ENCODE measurements around the gene SPIRE2. TPM values are rescaled to one million over a fixed set of nuclear protein-coding genes. Genes with fewer than 3 reads are reported as not detected.

Gene SPIRE2
- total RNA-seq, 1 donor from 2014 or later: 8.7 TPM

DNA sequence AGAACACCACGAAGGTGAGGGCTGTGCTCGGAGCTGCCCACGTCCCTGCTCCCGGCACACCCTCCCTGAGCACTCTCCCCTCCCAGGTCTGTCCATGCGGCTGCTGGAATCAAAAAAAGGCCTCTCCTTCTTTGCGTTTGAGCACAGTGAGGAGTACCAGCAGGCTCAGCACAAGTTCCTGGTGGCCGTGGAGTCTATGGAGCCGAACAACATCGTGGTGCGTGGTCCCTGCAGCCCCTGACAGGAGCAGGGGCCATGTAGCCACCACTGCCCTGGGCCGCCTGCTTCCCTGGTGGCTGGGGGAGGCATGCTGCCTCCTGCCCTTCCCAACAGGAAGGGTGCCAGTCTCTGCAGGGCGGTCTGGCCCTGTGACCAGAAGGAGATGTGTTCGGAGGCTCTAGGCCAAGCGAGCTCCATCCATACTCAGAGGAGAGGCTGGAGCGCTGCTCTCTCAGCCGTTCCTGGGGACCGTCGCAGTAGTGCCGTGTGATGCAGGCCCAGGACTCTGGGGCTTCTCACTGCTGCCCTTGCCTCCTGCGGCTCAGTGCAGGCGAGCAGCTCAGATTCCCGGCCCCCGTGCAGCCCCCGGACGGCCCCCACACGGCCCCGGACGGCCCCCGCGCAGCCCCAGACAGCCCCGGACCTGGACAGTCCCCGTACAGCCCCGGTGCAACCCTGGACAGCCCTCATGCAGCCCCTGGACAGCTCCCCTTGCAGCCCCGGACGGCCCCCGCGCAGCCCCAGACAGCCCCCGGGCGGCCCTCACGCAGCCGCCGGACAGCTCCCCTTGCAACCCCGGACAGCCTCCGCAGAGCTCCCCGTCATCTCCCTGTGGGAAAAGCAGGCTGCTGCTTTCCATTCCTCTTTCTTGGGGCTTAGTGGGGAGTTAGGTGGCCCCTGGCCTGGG, 65.6 kb downstream of the SPIRE2 start:
- ATAC-seq: peak; percentile 24
- no peak for DNase-seq (ENCODE audit: low spot score)

DNA sequence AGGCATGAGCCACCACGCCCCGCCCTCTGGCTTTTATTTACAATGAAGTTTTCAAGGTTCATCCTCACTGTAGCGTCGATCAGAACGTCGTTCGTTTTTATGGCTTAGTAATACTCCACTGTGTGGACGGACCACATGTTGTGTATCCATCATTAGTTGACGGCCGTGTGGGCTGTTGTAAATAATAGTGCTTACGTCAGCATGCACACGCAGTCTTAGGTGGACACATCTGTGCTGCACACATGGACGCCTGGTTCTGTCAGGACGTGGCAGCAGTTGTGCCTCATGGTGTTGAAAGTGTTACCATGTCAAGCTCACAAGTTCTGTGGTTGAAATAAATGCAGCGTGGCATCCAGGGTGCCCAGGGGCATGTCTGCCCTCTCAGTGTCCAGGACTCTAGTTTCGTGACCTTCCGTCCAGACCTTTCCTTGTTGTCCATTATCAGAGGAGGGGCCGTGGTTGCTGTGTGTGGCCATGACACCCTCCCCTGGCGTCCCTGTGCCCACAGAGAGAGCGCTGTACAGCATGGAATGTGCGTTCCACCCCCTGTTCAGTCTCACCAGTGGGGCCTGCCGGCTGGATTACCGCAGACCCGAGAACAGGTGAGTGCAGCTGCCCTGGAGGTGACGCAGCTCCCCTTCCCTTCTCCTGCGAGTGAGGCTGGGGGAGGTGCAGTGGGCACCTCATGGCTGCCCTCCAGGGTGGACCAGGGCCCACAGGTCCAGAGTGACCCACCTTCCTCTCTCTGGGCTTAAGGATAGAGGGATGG, 67.4 kb downstream of the SPIRE2 start:
- DNase-seq (ENCODE audit: low spot score): no peak
- ATAC-seq: no peak

DNA sequence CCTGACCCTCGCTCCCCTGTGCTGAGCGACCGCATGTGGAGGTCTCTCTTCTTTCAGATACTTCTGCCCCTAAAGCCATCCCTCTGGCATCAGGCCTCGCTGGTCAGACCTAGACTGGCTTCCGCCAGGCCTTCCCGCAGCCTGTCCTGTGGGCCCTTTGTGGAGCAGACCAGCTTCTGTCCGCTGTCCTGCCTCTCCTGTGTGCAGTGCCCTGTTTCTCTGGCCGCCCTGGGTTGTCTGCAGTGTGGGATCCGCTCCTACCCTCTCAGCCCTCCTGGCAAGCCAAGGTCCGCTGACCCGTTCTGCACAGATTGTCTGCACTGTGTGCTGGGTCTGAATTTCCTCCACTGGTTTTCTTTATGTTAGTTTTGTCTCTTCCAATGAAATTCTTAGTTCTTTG, 68.9 kb downstream of the SPIRE2 start:
- DNase-seq (ENCODE audit: low spot score): no peak
- ATAC-seq: no peak

DNA sequence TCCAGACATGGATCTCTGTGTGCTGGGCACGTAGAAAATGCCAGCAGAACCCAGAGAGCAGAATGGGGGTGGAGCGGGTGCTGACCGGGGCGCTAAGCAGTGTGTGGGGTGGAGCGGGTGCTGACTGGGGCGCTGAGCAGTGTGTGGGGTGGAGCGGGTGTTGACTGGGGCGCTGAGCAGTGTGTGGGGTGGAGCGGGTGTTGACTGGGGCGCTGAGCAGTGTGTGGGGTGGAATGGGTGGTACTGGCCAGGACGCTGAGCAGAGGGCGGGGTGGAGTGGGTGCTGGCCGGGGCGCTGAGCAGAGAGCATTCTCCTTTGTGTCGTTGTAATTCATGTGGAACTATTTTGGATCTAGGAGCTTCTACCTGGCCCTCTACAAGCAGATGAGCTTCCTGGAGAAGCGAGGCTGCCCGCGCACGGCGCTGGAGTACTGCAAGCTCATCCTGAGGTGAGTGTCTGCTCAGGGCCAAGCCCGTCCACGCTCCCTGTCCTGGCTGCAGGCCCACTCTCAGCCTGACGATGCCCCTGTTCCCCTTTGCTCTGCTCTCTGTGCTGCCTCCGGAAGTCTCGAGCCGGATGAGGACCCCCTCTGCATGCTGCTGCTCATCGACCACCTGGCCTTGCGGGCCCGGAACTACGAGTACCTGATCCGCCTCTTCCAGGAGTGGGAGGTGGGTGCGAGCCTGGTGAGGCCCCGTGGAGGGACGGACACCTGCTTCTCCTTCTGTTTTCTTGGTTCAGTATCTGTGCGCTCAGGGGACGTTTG, 70.1 kb downstream of the SPIRE2 start:
- ATAC-seq (no peak), DNase-seq (ENCODE audit: low spot score) (no peak)

DNA sequence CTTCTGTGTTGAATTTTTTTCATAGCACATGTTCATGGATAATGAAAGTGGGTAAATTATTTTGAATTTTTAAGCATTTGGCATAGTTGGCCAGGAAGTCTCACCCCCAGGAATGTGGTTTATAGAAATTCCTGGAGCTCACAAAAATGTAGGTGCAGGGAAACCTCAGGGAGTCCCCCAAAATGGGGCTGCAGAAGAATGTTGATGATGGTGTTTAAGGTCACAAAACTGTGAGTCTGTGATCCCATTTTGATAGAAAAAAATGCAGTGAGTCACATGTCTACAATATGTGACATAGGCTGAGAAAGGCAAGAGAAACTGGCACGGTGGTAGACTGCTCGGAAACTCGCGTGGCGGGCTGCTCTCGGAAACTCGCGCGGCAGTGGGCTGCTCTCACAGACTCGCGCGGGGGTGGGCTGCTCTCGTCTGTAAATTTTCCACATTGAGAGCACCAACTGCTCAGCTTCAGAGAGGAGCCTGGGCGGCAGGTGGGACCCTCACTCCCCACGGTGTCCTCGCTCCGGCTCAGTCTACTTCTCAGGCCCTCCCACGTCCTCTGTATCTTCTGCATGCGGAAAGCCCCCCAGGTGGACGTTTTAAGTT, 71.7 kb downstream of the SPIRE2 start:
- DNase-seq (ENCODE audit: low spot score): no peak

DNA sequence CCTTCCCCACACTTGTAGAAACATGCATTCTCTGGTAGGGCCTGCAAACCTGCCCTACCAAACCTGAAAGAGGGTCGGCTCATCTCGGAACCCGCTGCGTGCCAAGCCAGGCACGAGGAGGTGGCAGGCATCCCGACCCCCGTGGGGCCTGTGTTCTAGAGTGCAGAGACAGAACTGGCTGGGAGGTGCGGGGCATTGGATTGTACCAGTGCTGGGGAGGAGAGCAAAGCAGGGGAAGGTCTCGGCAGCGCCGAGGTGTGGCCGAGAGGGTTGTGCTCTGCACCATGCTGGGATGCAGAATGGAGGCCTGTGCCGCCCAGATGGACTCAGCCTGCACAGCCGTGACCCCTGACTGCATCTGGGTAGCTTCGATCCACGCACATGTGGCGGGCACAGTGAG, 72.6 kb downstream of the SPIRE2 start:
- DNase-seq (ENCODE audit: low spot score): no peak
- ATAC-seq: no peak

More for the DNA sequence above, 71.7 kb downstream of the SPIRE2 start:
- ATAC-seq: no peak

DNA sequence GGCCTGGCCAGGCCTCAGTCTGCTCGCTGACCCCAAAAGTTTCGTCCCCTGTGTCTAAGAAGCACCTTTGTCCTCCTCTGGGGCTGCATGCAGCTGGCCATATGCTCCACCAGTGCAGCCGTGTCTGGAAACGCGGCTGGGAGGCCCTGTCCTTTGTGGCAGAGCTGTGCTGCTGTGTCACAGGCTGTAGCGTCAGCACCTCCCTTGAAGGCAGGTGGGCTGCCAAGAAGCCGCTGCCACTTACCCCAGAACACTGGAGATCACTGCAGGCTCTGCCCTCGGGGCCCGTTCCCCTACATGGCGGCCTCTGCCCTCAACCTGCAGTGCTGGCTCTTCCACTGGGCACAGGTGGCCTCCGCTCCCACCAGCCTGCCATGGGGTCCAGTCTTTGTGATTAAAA, 74.7 kb downstream of the SPIRE2 start:
- ATAC-seq (peak; percentile 32), DNase-seq (ENCODE audit: low spot score) (no peak)

DNA sequence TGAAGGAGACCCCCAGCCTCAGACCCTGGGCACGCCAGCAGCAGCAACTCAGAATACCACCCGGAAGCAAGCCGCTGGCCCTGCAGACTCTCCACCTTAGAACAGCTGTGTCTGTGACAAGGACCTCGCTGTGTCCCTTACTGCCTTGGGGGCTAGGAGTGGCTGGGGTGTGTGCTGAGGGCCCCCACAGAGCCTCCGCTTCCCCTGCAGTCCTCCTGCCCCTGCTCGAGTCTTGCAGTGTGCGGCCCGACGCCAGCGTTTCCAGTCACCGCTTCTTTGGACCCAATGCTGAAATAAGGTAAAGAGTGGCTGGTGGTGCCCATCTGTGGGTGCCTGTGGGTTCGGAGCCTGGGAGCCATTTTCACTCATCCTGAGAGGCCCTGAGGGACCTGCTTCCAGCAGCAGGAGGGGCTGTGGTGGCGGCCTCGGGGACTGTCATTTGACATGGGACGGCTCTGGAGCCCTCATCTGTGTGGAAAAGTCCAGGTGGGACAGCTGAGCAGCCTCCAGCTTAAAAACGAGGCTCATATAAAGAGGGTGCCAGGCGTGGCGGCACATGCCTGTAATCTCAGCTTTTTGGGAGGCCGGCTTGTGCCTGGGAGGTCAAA, 75.7 kb downstream of the SPIRE2 start:
- DNase-seq (ENCODE audit: low spot score) (no peak), ATAC-seq (peak; percentile 8)

DNA sequence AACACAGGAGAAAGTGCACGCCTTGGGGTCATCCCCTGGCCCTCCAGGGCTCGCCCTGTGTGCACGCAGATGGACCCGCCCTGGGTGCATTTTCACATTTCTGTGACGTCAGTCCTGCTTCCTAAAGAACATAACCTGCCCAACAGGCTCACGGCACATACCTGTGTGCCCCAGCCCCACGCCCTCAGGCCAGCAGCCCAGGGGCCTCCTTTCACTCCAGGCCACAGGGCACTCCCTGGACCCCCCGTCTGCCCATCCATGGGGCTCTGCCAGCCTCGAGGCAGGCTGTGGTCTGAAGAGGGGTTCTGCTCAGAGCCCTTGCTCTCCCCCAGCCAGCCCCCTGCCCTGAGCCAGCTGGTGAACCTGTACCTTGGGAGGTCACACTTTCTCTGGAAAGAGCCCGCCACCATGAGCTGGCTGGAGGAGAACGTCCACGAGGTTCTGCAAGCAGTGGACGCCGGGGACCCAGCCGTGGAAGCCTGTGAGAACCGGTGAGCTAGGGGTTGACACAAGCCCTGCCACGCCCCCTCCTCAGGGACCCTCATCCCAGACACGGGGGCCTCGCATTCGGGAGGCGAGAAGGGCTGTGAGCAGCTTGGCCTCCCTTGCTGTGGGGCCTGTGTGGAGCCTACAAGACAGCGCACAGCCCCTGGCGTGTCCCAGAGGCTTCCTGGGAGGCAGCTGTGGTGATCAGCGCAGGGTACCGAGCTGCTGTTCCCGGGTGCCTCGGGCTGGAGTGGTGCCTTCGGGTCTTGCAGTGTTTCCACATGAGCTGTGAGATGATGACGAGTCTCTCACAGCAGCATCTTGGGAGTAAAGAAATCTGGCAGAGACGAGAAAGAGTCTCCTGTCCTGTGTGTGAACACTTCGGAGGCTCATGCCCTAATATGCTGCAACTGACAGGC, 76.6 kb downstream of the SPIRE2 start:
- DNase-seq (ENCODE audit: low spot score): no peak
- peak; percentile 8 for ATAC-seq

DNA sequence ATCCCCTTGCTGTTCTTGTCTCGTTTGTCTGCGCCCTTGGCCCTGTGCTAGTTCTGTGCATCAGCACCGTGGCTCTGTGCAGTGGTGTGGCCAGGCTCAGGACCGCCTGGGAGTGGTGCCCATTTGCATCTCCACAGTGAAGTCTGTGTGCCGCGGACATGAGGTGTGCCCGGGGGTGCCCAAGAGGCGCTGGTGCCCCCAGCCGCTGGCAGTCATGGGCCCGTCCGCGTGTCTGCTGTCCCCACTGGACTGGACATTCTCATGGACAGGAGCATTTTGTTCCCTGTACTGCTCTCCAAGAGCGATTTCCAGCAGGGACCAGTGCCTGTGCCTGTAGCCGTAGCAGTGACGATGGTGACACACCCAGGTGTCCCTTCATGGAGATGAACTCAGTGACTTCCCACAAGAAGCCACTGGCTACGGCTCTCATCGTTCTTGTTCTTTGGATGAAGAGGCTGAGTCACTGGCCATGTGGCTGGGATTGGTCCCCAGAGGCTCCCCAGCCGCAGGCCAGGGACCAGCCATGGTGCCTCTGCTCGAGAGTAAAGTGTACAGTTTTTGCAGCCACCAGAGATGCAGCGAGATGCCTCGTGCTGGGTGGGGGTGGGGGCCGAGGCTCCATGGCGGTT, 77.3 kb downstream of the SPIRE2 start:
- ATAC-seq: no peak
- DNase-seq (ENCODE audit: low spot score): no peak

DNA sequence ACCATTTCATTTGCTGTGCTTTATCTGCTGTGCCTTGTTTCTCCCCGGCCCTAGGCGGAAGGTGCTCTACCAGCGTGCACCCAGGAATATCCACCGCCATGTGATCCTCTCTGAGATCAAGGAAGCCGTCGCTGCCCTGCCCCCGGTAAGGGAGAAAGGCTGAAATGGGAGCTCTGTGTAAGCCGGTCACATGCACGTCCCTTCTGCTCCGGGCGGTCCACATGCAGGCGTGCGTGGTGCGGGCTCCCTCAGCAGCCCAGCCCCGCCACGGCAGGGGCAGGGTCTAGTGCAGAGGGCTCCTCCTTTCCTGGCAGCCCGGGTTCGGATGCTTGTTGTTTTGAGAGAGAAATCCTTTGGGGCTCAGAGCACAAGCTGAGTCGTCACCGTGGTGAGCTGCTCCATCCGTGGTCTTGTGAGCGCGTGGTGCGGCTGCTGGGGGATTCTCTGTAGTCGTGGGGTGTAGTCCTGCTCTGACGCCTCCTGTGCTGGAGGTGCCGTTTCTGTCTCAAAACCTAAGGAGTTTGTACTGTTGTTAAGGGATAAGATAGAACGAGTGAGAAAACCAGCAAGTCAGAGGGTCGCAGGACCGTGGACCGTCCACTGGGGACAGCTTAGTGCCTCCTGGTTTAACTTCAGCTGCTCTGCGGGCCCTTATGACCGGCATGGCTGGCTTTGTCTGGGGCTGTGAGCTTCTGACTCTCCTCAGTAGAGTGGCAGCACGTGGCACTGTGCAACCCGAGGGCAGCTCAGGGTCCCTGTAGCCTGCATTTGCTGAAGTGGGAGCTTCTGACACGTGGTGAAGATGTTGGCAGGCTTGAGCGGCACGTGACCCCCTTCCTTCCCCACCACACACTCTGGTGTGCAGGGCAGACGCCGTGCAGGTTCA, 78.1 kb downstream of the SPIRE2 start:
- ATAC-seq (no peak), DNase-seq (ENCODE audit: low spot score) (no peak)

DNA sequence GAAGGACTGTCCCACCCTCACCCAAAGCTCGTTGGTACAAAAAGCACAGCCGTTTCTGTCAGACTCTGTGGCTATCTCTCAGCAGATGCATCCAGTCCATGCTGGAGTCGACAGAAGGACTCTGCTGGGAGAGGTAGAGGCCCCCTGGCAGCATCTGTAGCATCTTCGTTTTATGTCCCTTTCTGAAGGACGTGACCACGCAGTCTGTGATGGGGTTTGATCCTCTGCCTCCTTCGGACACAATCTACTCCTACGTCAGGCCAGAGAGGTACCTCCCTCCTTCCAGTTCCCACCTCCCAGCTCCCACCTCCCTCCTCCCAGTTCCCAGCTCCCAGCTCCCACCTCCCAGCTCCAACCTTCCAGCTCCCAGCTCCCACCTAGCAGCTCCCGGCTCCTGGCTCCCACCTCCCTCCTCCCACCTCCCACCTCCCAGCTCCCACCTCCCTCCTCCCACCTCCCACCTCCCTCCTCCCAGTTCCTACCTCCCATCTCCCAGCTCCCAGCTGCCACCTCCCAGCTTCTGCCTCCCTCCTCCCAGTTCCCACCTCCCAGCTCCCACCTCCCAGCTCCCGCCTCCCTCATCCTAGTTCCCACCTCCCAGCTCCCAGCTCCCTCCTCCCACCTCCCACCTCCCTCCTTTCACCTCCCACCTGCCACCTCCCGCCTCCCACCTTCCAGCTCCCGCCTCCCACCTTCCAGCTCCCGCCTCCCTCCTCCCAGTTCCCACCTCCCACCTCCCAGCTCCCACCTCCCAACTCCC, 79.0 kb downstream of the SPIRE2 start:
- DNase-seq (ENCODE audit: low spot score): no peak

DNA sequence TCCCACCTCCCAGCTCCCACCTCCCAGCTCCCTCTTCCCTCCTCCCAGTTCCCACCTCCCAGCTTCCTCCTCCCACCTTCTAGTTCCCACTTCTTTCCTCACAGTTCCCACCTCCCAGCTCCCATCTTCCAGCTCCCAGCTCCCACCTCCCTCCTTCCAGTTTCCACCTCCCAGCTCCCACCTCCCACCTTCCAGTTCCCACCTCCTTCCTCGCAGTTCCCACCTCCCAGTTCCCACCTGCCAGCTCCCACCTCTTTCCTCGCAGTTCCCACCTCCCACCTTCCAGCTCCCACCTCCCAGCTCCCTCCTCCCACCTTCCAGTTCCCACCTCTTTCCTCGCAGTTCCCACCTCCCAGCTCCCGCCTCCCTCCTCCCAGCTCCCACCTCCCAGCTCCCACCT, 80.0 kb downstream of the SPIRE2 start:
- DNase-seq (ENCODE audit: low spot score): no peak
- no peak for ATAC-seq

More for the DNA sequence above, 79.0 kb downstream of the SPIRE2 start:
- no peak for ATAC-seq

DNA sequence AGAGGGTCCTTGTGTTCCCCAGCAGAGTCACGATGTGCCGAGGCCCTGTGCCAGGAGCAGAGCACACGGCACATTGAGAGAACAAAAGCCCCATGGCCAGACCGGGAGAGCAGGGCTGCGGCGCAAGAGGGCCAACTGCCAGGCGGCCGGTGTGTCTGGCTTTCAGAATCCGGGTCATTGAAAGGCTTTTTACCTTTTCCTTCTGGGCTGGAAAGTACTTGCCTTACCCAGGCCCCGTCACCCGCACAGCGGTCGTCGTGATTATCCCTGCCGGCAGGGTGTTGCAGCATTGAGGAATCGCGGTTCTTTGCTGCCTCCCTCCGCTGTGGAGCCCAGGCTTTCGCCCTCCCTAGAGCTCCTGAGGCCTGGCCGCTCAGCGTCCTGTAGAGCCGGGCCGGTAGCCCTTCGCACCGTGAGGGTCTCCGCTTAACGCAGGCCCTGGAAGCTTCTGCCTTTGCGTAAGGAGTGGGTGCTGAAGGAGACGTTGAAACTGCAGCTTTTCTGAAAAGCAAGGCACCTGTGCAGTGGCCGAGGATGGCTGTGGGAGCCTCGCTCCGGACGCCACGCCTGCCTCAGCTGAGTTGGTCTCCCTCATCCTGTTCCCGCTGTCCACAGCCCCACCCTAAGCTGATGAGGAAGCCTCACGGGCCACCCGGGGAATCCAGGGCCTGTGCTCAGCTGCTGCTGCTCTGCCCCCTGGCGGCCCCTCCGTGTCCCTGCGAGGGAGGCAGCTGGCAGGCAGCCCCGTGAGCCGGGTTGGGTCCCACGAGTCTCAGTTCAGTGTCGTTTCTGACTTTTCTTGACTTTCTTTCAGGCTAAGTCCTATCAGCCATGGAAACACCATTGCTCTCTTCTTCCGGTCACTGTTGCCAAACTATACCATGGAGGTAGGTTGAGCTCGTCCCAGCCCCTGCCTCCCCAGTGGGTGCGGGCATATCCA, 81.8 kb downstream of the SPIRE2 start:
- DNase-seq (ENCODE audit: low spot score) (peak; percentile 69), ATAC-seq (peak; percentile 81)

DNA sequence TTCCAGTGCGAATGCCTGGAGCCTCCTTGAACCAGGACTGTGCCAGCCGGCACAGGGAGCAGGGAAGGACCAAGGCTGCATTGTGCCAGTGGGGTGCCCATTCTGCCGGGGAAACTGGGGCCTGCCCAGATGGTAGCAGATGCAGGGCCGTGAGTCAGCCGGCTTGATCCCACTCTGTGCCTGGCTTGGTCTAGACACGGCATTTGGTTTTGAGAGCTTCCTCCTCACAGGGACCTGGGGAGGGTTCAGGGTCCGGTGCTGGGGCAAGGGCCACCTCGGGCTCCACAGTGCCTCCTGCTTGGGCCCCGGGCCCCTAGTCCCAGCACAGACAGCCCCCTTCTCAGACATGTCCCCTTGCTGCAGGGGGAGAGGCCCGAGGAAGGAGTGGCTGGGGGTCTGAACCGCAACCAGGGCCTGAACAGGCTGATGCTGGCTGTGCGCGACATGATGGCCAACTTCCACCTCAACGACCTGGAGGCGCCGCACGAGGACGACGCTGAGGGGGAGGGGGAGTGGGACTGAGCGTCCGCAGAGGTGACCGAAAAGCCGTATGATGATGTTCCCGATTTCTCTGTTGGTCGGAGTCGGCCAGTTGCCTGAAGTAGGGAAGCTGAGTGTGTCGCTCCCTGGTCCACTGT, 82.6 kb downstream of the SPIRE2 start:
- ATAC-seq (no peak), DNase-seq (ENCODE audit: low spot score) (no peak)

DNA sequence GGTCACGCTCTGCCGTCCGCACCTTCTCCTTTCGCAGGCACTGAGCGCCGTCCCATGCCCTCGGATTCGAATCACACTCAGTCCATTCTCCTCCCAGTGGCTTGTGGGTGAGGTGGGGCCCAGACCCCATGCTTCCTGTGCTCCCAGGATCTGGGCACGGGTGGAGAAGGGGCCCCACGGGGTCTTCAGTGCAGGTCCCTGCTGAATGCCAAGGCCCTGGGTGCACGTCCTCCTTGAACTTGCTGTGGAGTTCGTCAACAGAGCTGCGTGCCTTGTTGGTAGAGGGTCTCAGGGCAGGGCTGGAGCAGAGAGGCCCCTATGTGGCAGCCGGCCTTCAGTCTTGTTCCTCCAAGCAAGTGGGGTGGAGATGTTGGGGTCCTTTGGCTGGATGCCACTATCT, 83.1 kb downstream of the SPIRE2 start:
- DNase-seq (ENCODE audit: low spot score): no peak

More for the DNA sequence above, 83.1 kb downstream of the SPIRE2 start:
- no peak for ATAC-seq
